Osteoblast (primary cell): Measurements from ENCODE around the gene EID1. TPM values are rescaled to one million over a fixed set of nuclear protein-coding genes. Genes with fewer than 3 reads are reported as not detected.
"Not testable (repeated sequence)": the region's sequence is repeated elsewhere in the genome, so short reads cannot be mapped to it uniquely, and the experiment has no call there.

ENCODE experiments used
- DNase-seq: peaks from one replicate; pipeline ENCODE4 v3.0.0; 2011; ENCODE audit warnings: low spot score, mixed read lengths; ENCODE audit not compliant: insufficient read length; ENCODE audit errors: missing footprints
- H2AFZ ChIP-seq: 2 replicates; pipeline ENCODE4 v1.6.0; 2011; ENCODE audit warnings: mild to moderate bottlenecking, low read length
- H3K27ac ChIP-seq: 2 replicates; pipeline ENCODE4 v1.5.1; 2011; ENCODE audit warnings: mild to moderate bottlenecking, low read depth, low read length, moderate library complexity
- H3K27me3 ChIP-seq: 2 replicates; pipeline ENCODE4 v1.6.0; 2012; ENCODE audit warnings: mild to moderate bottlenecking, control low read depth, inconsistent platforms, low read length, moderate library complexity; ENCODE audit not compliant: insufficient read depth
- H3K36me3 ChIP-seq: 2 replicates; pipeline ENCODE4 v1.5.1; 2011; ENCODE audit warnings: mild to moderate bottlenecking, low read length, control low read depth, moderate library complexity; ENCODE audit not compliant: insufficient read depth
- H3K4me1 ChIP-seq: 2 replicates; pipeline ENCODE4 v1.5.1; 2011; ENCODE audit warnings: mild to moderate bottlenecking, low read length, control low read depth, moderate library complexity; ENCODE audit not compliant: insufficient read depth
- H3K4me2 ChIP-seq: 2 replicates; pipeline ENCODE4 v1.6.0; 2011; ENCODE audit warnings: mild to moderate bottlenecking, low read length; ENCODE audit not compliant: insufficient read depth
- H3K4me3 ChIP-seq: fragments of 200-600 bp; sonication (generic); 3 replicates; pipeline ENCODE4 v1.5.1; 2012; ENCODE audit warnings: mild to moderate bottlenecking, low read length, inconsistent platforms; ENCODE audit not compliant: insufficient read depth
- H3K79me2 ChIP-seq: 2 replicates; pipeline ENCODE4 v1.6.0; 2012; ENCODE audit warnings: mild to moderate bottlenecking, low read length, control low read depth, inconsistent platforms; ENCODE audit not compliant: insufficient read depth
- H3K9me3 ChIP-seq: 2 replicates; pipeline ENCODE4 v1.5.1; 2011; ENCODE audit warnings: low read depth, low read length, control low read depth
- H4K20me1 ChIP-seq: 2 replicates; pipeline ENCODE4 v1.6.0; 2012; ENCODE audit warnings: mild to moderate bottlenecking, low read length, control low read depth; ENCODE audit not compliant: insufficient read depth
- total RNA-seq: library from RNA; depleted of rRNA; stranded (reverse); fragments of >200 nt; gene quantifications from 2 replicates; pipeline ENCODE4 v1.2.3, GENCODE V29; 2012
- TF ChIP-seq, protein P1 (sequence below): IDR thresholded peaks from 2 replicates; pipeline ENCODE4 v1.5.1; 2011; ENCODE audit warnings: mild to moderate bottlenecking, low read depth, low read length, moderate library complexity; ENCODE audit errors: extremely low read depth

The EID1 gene
- total RNA-seq, 1 donor, result 206 TPM

GRCh38 chr15:48850648-48851047 lies 27.3 kb upstream of the EID1 start:
- no peak for DNase-seq
- no peak overlapping the region for H2AFZ ChIP-seq
- no peaks in the 10 kb centered on the region for H3K9me3 ChIP-seq
- no peaks in the 10 kb centered on the region for H3K27me3 ChIP-seq
- H4K20me1 ChIP-seq, result no peaks in the 10 kb centered on the region
- no peak overlapping the region for H3K4me2 ChIP-seq
- H3K79me2 ChIP-seq, result no peaks in the 10 kb centered on the region
- TF ChIP-seq, protein P1, sequence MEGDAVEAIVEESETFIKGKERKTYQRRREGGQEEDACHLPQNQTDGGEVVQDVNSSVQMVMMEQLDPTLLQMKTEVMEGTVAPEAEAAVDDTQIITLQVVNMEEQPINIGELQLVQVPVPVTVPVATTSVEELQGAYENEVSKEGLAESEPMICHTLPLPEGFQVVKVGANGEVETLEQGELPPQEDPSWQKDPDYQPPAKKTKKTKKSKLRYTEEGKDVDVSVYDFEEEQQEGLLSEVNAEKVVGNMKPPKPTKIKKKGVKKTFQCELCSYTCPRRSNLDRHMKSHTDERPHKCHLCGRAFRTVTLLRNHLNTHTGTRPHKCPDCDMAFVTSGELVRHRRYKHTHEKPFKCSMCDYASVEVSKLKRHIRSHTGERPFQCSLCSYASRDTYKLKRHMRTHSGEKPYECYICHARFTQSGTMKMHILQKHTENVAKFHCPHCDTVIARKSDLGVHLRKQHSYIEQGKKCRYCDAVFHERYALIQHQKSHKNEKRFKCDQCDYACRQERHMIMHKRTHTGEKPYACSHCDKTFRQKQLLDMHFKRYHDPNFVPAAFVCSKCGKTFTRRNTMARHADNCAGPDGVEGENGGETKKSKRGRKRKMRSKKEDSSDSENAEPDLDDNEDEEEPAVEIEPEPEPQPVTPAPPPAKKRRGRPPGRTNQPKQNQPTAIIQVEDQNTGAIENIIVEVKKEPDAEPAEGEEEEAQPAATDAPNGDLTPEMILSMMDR, result no peak
- no peak overlapping the region for H3K27ac ChIP-seq
- no peaks in the 10 kb centered on the region for H3K36me3 ChIP-seq
- no peak overlapping the region for H3K4me3 ChIP-seq
- H3K4me1 ChIP-seq, result peaks cover 8% of the 10 kb centered on the region

GRCh38 chr15:48851956-48852355 lies 26.0 kb upstream of the EID1 start:
- Histone ChIP-seq H3K27ac (no peak overlapping the region), H2AFZ (no peak overlapping the region), H3K4me3 (no peak overlapping the region), H3K4me1 (peaks cover 21% of the 10 kb centered on the region), H3K27me3 (no peaks in the 10 kb centered on the region), H3K36me3 (no peaks in the 10 kb centered on the region), H3K4me2 (no peak overlapping the region), H3K79me2 (no peaks in the 10 kb centered on the region), H3K9me3 (no peaks in the 10 kb centered on the region), H4K20me1 (no peaks in the 10 kb centered on the region)
- DNase-seq, result no peak
- TF ChIP-seq, protein P1, result no peak

DNA sequence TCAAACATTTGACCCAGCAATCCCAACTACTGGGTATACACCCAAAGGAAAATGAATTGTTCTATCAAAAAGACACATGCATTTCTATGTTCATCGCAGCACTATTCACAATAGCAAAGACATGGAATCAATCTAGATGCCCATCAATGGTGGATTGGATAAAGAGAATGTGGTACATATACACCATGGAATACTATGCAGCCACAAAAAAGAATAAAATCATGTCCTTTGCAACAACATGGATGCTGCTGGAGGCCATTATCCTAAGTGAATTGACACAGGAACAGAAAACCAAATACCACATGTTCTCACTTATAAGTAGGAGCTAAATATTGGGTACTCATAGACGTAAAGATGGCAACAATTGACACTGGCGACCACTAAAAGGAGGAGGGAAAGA lies 23.5 kb upstream of the EID1 start:
- H3K79me2 ChIP-seq, H3K27me3 ChIP-seq, DNase-seq, H4K20me1 ChIP-seq, H3K4me2 ChIP-seq, H3K27ac ChIP-seq, H3K9me3 ChIP-seq, H3K4me3 ChIP-seq, H3K36me3 ChIP-seq, H2AFZ ChIP-seq: not testable (repeated sequence)
- H3K4me1 ChIP-seq, result peaks cover 41% of the 10 kb centered on the region

DNA sequence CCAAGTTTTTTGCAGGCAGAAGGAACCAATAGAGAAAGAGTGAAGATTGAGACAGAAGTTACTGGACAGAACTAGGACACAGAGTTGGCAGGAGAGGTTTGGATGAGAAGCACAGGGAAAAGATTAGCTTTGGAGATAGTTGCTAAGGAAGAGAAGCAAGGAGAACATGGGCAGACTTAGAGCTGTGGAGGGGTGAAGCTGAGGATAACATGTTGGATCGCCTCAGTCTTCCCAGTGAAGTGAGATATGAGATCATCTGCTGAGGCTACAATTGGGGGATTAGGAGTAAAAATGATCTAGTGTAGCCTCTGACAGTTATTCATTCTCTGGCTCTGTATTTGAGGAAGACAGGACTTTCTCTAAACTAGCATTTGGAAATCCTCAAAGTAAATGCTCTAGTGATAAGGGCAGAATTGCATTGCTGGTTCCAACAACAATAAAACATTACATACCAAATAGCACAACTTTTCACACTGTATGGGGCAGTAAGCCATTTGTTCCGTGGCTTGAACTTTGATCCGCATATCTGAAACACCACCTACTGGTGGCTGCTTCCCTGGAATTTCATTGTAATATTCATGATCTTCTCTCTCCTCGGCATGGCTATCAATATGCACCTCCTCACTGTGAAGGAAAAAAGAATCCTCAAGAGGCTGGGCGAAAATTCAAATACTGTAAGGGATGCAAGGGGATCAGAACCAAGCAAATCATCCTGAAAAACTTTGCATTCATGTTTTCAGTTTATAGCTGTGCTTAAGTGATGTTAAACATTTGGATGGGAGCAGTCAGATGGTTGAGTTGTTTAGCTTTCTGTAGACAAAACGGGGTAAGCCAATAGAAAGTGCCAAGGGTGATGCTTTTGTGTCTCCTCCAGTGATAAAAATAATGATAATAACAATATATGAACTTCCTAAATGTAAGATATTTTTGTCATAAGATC lies 22.2 kb upstream of the EID1 start:
- no peak for DNase-seq
- H3K4me3 ChIP-seq, result no peak overlapping the region
- H4K20me1 ChIP-seq, result no peaks in the 10 kb centered on the region
- peak overlapping the region; percentile 66 for H3K27ac ChIP-seq
- H3K79me2 ChIP-seq, result no peaks in the 10 kb centered on the region
- peak overlapping the region; percentile 41 for H2AFZ ChIP-seq
- peaks cover 48% of the 10 kb centered on the region for H3K4me1 ChIP-seq
- TF ChIP-seq, protein P1, result peak; percentile 62
- no peaks in the 10 kb centered on the region for H3K9me3 ChIP-seq
- no peaks in the 10 kb centered on the region for H3K36me3 ChIP-seq
- H3K4me2 ChIP-seq, result peak overlapping the region; percentile 62
- no peaks in the 10 kb centered on the region for H3K27me3 ChIP-seq
